CD8-positive, alpha-beta memory T cell (primary cell): ENCODE measurements around the gene BEGAIN. TPM values are rescaled to one million over a fixed set of nuclear protein-coding genes. Genes with fewer than 3 reads are reported as not detected.
"Not testable (repeated sequence)": the region's sequence is repeated elsewhere in the genome, so short reads cannot be mapped to it uniquely, and the experiment has no call there.

Experiments used
- CTCF ChIA-PET: fragments of 350-600 bp; sonication (Branson Sonifier 250); formaldehyde crosslinking; loops from one replicate; lab custom pipeline; 2021; ENCODE audit warnings: antibody characterized with exemption; lab: Charles Lee
- POLR2A ChIA-PET: fragments of 350-600 bp; sonication (Branson Sonifier 250); formaldehyde crosslinking; loops from one replicate; lab custom pipeline; 2021; ENCODE audit warnings: antibody characterized with exemption; lab: Charles Lee
- DNase-seq, 5 donors: peaks; one replicate each; pipeline versions ENCODE4 v3.0.0 to v3.0.0-alpha.2; 2020 to 2022; ENCODE audit warnings: mixed read lengths in 1 of 5
- H3K27ac ChIP-seq: one replicate; pipeline ENCODE4 v1.7.0; 2013; ENCODE audit warnings: low read depth, mild to moderate bottlenecking, low read length, moderate library complexity
- H3K27me3 ChIP-seq: 2 replicates; pipeline ENCODE4 v1.7.0; 2013; ENCODE audit warnings: low read length, mild to moderate bottlenecking; ENCODE audit not compliant: insufficient read depth, poor library complexity, severe bottlenecking
- H3K36me3 ChIP-seq: 2 replicates; pipeline ENCODE4 v1.7.0; 2013; ENCODE audit warnings: mild to moderate bottlenecking, low read length, moderate library complexity; ENCODE audit not compliant: insufficient read depth
- H3K4me1 ChIP-seq: 2 replicates; pipeline ENCODE4 v1.7.0; 2013; ENCODE audit warnings: mild to moderate bottlenecking, low read length, moderate library complexity; ENCODE audit not compliant: insufficient read depth
- H3K4me3 ChIP-seq: 2 replicates; pipeline ENCODE4 v1.7.0; 2013; ENCODE audit warnings: mild to moderate bottlenecking, low read length
- H3K9me3 ChIP-seq: 2 replicates; pipeline ENCODE4 v1.7.0; 2013; ENCODE audit warnings: mild to moderate bottlenecking, low read length
- H3K27ac Mint-ChIP-seq, 8 donors: one replicate each; pipeline ENCODE4 v1.8.0; 2020 to 2021; ENCODE audit warnings: mixed read lengths in 8 of 8, mild to moderate bottlenecking in 6 of 8, inconsistent platforms in 3 of 8, moderate library complexity in 3 of 8
- H3K27me3 Mint-ChIP-seq, 2 donors: one replicate each; pipeline ENCODE4 v1.8.0; 2020 to 2021; ENCODE audit warnings: mixed read lengths in 2 of 2, mild to moderate bottlenecking in 1 of 2, moderate library complexity in 1 of 2
- H3K36me3 Mint-ChIP-seq, 3 donors: one replicate each; pipeline ENCODE4 v1.8.0; 2020 to 2021; ENCODE audit warnings: mixed read lengths in 3 of 3, inconsistent platforms in 1 of 3, mild to moderate bottlenecking in 1 of 3
- H3K4me1 Mint-ChIP-seq, 3 donors: one replicate each; pipeline ENCODE4 v1.8.0; 2020 to 2021; ENCODE audit warnings: mixed read lengths in 3 of 3, inconsistent platforms in 1 of 3, mild to moderate bottlenecking in 1 of 3
- H3K4me3 Mint-ChIP-seq, 7 donors: one replicate each; pipeline ENCODE4 v1.8.0; 2020 to 2021; ENCODE audit warnings: mixed read lengths in 7 of 7, mild to moderate bottlenecking in 6 of 7, moderate library complexity in 4 of 7, inconsistent platforms in 2 of 7
- H3K9me3 Mint-ChIP-seq, 5 donors: one replicate each; pipeline ENCODE4 v1.8.0; 2020 to 2022; ENCODE audit warnings: mixed read lengths in 5 of 5, mild to moderate bottlenecking in 3 of 5, moderate library complexity in 2 of 5, inconsistent platforms in 1 of 5
- polyA plus RNA-seq: library from polyadenylated mRNA; unstranded; fragments of 300-500 nt; fragmentation: Illumina TruSeq; gene quantifications from one replicate; pipeline ENCODE4 v1.2.3, GENCODE V29; 2021
- total RNA-seq, 2 experiments: library from RNA; stranded (reverse); gene quantifications; one replicate each; pipeline ENCODE4 v1.2.3, GENCODE V29; 2021

BEGAIN gene
- total and polyA plus RNA-seq, 3 experiments from 2014 or later = 0.26 to 2.4 (median 2.4) TPM

DNA sequence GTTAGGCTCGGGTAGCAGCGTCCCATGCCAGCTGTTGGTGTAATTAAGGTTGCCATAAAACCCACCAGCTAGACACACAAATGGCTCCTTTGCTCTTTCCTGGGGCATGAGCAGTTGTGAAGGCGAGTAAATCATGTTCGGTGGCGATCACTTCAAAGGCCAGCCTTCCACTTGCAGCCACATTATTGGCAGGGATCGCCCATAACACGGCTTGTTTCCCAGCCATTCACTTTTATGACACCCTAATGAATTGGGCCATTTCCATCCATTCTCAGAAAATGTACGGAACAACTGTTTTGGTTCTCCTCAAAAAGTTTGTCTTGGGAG lies 63.4 kb downstream of the BEGAIN start:
- CTCF ChIA-PET = no interaction called here
- Mint-ChIP-seq H3K9me3 (no peaks in the 10 kb centered on the region), H3K4me3 (no peak overlapping the region), H3K36me3 (peaks cover 0 to 11% (median 0%) of the 10 kb centered on the region in 3 donors), H3K4me1 (no peaks in the 10 kb centered on the region), H3K27me3 (no peaks in the 10 kb centered on the region), H3K27ac (no peak overlapping the region)
- peaks cover 8% of the 10 kb centered on the region for H3K36me3 ChIP-seq
- H3K9me3 ChIP-seq = no peaks in the 10 kb centered on the region
- no peaks in the 10 kb centered on the region for H3K4me1 ChIP-seq
- DNase-seq = no peak
- no peak overlapping the region for H3K4me3 ChIP-seq
- POLR2A ChIA-PET = no interaction called here
- H3K27me3 ChIP-seq = no peaks in the 10 kb centered on the region
- H3K27ac ChIP-seq = no peak overlapping the region

DNA sequence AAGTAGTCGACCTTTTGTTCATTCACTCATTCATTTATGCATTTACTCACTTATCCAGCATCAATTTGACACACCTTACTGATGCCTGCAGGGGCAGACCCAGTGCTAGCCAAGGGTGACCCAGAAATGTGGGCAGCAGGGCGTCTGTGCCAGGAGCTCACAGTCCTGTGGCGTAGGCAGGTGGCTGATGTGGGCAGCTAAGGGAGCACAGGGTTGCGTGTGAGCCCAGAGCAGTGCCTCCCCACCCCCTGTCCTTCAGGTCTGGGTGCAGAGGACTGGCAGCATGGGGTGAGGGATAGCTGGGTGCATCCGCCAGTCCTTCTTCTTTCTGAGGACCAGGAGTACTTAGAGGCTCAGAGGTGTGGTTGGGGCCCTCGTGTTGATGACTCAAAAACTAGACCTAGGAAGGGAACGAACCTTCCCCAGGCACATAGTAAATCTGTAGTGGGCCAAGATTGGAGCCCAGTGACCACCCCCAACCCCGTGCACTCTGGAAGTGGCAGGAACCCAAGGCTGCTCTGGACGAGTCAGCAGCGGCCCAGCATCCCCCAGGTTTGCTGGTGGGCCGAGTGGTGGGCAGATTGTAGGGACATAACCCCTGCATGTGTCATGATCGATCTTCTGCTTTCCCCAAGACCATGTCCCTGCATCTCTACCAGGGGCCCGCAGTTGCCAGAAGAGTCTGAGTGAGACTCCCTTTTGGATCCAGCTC lies 63.9 kb downstream of the BEGAIN start:
- peaks cover 8% of the 10 kb centered on the region for H3K36me3 ChIP-seq
- peaks cover 0 to 7% (median 0%) of the 10 kb centered on the region in 3 donors for H3K36me3 Mint-ChIP-seq
- no peaks in the 10 kb centered on the region for H3K4me1 Mint-ChIP-seq
- CTCF ChIA-PET = no interaction called here
- H3K4me3 Mint-ChIP-seq = no peak overlapping the region
- H3K4me3 ChIP-seq = no peak overlapping the region
- no peaks in the 10 kb centered on the region for H3K9me3 ChIP-seq
- no peaks in the 10 kb centered on the region for H3K27me3 Mint-ChIP-seq
- no peak overlapping the region for H3K27ac Mint-ChIP-seq
- H3K27me3 ChIP-seq = no peaks in the 10 kb centered on the region
- DNase-seq = no peak
- H3K27ac ChIP-seq = no peak overlapping the region
- H3K9me3 Mint-ChIP-seq = no peaks in the 10 kb centered on the region
- POLR2A ChIA-PET = no interaction called here
- H3K4me1 ChIP-seq = no peaks in the 10 kb centered on the region

DNA sequence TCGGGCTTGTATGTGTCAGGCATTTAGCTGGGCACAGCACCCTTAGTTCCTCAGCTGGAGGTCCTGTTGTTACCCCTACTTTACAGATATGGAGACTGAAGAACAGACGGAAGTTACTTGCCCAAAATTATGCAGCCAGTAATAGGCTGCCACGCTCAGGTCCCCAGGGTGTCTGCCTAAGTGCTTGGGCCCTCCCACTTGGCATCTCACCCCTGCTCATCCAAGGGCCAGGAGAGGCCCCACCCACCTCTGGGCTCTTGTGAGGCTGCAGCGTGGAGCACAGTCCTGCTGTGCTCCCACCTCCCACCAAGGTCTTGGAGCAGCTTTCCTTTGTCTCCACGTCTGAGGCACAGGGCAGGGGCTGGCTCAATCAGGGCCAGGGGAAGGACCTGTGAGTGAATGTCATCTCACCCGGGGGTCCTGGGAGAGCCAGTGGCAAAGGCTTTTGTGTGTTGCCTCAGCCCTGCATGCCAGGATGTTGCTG lies 64.6 kb downstream of the BEGAIN start:
- peaks cover 8% of the 10 kb centered on the region for H3K36me3 ChIP-seq
- no peak for DNase-seq
- H3K27me3 ChIP-seq = no peaks in the 10 kb centered on the region
- no peak overlapping the region for H3K27ac Mint-ChIP-seq
- ChIA-PET POLR2A (no interaction called here), CTCF (no interaction called here)
- no peaks in the 10 kb centered on the region for H3K27me3 Mint-ChIP-seq
- no peaks in the 10 kb centered on the region for H3K9me3 Mint-ChIP-seq
- H3K4me3 ChIP-seq = no peak overlapping the region
- H3K4me1 Mint-ChIP-seq = no peaks in the 10 kb centered on the region
- H3K9me3 ChIP-seq = no peaks in the 10 kb centered on the region
- H3K4me3 Mint-ChIP-seq = no peak overlapping the region
- no peak overlapping the region for H3K27ac ChIP-seq
- peaks cover 0 to 3% (median 3%) of the 10 kb centered on the region in 3 donors for H3K36me3 Mint-ChIP-seq
- no peaks in the 10 kb centered on the region for H3K4me1 ChIP-seq

DNA sequence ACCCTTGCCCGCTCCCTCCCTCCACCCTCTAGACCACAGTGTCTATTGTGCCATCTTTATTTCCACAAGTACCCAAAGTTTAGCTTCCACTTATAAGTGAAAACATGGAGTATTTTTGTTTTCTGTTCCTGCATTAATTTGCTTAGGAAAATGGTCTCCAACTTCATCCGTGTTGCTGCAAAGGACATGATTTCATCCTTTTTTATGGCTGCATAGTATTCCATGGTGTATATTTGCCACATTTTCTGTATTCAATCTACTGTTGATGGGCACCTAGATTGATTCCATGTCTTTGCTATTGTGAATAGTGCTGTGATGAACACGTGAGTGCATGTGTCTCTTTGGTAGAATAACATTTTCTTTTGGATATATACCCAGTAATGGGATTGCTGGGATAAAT lies 81.2 kb downstream of the BEGAIN start:
- H3K27ac ChIP-seq, H3K27me3 ChIP-seq, CTCF ChIA-PET, H3K27me3 Mint-ChIP-seq, H3K4me1 ChIP-seq, DNase-seq, H3K27ac Mint-ChIP-seq, H3K36me3 ChIP-seq, H3K4me1 Mint-ChIP-seq, POLR2A ChIA-PET, H3K9me3 ChIP-seq, H3K4me3 ChIP-seq, H3K4me3 Mint-ChIP-seq: not testable (repeated sequence)
- Mint-ChIP-seq H3K36me3 (peaks cover 7 to 24% (median 10%) of the 10 kb centered on the region in 3 donors), H3K9me3 (peaks cover 0 to 19% (median 15%) of the 10 kb centered on the region in 5 donors)

DNA sequence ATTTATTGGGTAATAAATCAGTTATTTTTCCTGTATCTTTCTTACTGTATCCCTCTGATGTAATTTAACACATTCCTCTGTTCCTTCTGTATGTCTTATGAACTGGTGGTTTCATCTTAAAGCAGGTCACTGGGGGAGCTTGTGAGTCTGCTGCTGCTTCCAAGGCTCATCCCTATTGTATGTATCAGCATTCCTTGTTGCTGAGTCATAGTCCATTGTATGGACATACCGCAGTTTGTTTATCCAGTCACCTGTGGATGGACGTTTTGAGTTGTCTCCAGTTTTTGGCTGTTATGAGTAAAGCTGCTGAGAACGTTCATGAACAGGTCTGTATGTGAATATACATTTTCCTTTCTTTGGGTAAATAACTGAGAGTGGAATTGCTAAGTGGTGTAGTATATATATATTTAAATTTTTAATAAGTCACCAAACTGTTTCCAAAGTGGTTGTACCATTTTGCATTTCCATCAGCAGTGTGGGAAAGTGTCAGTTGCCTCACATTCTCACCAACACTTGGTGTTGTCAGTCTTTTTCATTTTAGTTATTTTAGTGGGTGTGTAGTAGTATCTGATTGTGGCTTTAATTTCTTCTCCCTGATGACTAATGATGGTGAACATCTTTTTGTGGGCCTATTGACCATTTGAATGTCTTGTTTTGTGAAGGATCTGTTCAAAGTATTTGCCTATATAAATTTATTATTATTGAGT lies 82.7 kb downstream of the BEGAIN start:
- Histone ChIP-seq H3K27ac (no peak overlapping the region), H3K4me1 (no peaks in the 10 kb centered on the region), H3K36me3 (no peaks in the 10 kb centered on the region), H3K27me3 (no peaks in the 10 kb centered on the region), H3K4me3 (no peak overlapping the region), H3K9me3 (no peaks in the 10 kb centered on the region)
- no peak overlapping the region for H3K27ac Mint-ChIP-seq
- H3K27me3 Mint-ChIP-seq = no peaks in the 10 kb centered on the region
- DNase-seq = no peak
- H3K4me1 Mint-ChIP-seq = no peaks in the 10 kb centered on the region
- H3K9me3 Mint-ChIP-seq = peaks cover 0 to 19% (median 15%) of the 10 kb centered on the region in 5 donors
- CTCF ChIA-PET = no interaction called here
- no peak overlapping the region for H3K4me3 Mint-ChIP-seq
- peaks cover 7 to 24% (median 10%) of the 10 kb centered on the region in 3 donors for H3K36me3 Mint-ChIP-seq
- POLR2A ChIA-PET = no interaction called here

DNA sequence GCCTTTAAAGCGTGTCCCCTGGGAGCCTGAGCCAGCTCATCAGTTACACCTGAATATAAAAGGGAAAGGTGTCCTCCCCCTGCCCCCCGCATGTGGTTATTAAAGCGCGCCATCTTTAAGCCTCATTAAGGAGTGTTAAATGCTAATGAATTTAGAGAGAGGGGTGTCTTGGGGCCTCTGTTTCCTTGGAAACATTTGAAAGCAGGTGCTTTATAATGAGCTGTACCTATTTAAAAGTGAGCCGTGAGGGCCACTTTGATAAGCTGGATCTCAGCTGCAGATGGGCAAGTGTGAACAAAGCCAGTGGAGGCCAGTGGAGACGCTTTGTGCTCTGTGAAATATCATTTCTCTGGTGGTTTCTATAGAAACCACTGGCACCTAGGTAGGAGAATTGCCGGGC lies 84.0 kb downstream of the BEGAIN start:
- DNase-seq = no peak
- POLR2A ChIA-PET = no interaction called here
- H3K4me1 Mint-ChIP-seq = no peaks in the 10 kb centered on the region
- no peaks in the 10 kb centered on the region for H3K36me3 ChIP-seq
- H3K9me3 Mint-ChIP-seq = peaks cover 0 to 19% (median 15%) of the 10 kb centered on the region in 5 donors
- CTCF ChIA-PET = no interaction called here
- no peaks in the 10 kb centered on the region for H3K9me3 ChIP-seq
- no peak overlapping the region for H3K4me3 ChIP-seq
- H3K4me3 Mint-ChIP-seq = no peak overlapping the region
- H3K27ac Mint-ChIP-seq = no peak overlapping the region
- peaks cover 7 to 24% (median 10%) of the 10 kb centered on the region in 3 donors for H3K36me3 Mint-ChIP-seq
- no peak overlapping the region for H3K27ac ChIP-seq
- no peaks in the 10 kb centered on the region for H3K4me1 ChIP-seq
- no peaks in the 10 kb centered on the region for H3K27me3 ChIP-seq
- no peaks in the 10 kb centered on the region for H3K27me3 Mint-ChIP-seq

DNA sequence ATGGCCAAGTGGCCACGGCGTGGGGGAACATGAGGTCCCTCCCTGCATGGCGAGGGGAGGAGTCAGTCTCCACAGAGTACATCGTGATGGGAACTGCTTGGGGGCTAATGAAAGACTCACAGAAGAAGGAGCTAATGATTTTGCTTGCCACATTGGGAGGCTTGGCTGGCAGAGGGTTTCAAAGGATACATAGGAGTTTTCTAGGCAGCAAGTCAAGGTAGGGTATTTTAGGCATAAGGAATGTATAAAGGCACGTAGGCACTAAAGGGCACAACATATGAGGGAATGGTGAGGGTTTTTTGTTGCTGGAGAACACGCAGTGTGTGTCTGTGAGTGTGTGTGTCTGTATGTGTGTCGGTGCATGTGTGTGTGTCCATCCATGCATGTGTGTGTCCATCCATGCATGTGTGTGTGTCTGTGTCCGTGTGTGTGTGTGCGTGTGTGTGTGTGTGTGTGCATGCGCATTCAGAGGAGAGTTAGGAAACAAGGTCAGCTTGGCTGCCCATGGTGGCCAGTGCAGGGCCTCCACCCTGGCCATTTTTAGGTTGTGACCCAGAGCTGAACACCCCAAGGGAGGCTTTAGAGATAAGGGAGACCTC lies 84.5 kb downstream of the BEGAIN start:
- Histone ChIP-seq H3K4me3 (no peak overlapping the region), H3K4me1 (no peaks in the 10 kb centered on the region), H3K9me3 (no peaks in the 10 kb centered on the region), H3K27ac (no peak overlapping the region), H3K36me3 (no peaks in the 10 kb centered on the region), H3K27me3 (no peaks in the 10 kb centered on the region)
- ChIA-PET CTCF (no interaction called here), POLR2A (no interaction called here)
- Mint-ChIP-seq H3K27ac (peak overlapping the region in 1 of 8 donors; percentile 20), H3K4me3 (no peak overlapping the region), H3K27me3 (no peaks in the 10 kb centered on the region), H3K9me3 (peaks cover 0 to 19% (median 15%) of the 10 kb centered on the region in 5 donors), H3K4me1 (no peaks in the 10 kb centered on the region), H3K36me3 (peaks cover 5 to 24% (median 10%) of the 10 kb centered on the region in 3 donors)
- no peak for DNase-seq

DNA sequence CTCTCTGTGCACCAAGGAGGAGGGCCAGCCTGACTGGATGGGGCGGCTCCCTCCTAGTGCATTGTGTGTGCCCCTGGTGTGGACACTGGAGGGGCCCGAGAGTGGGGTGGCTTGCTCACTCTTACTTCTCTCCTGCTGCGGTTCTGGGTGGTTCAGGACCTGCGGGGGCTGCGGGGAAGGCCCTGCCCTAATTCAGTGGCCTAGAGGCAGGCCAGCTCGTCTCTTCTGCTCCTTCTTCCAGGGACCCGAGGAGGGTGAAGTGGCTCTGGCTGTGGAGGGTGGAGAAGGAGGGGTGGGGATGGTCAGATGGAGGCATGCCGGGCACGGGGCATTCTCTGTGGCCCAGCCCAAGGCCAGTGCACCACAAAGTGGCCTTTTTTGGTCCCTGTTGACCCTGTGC lies 87.1 kb downstream of the BEGAIN start:
- Mint-ChIP-seq H3K9me3 (peaks cover 0 to 10% (median 7%) of the 10 kb centered on the region in 5 donors), H3K27me3 (no peaks in the 10 kb centered on the region), H3K36me3 (peaks cover 5 to 15% (median 7%) of the 10 kb centered on the region in 3 donors), H3K27ac (no peak overlapping the region), H3K4me3 (no peak overlapping the region), H3K4me1 (no peaks in the 10 kb centered on the region)
- CTCF ChIA-PET = no interaction called here
- Histone ChIP-seq H3K9me3 (no peaks in the 10 kb centered on the region), H3K27me3 (no peaks in the 10 kb centered on the region), H3K4me3 (no peak overlapping the region), H3K4me1 (no peaks in the 10 kb centered on the region), H3K27ac (no peak overlapping the region), H3K36me3 (no peaks in the 10 kb centered on the region)
- no peak for DNase-seq
- POLR2A ChIA-PET = no interaction called here
